Heart left ventricle (tissue), 13 donors: ENCODE results near the gene FA2H.

ENCODE experiments used
- POLR2A ChIP-seq, 2 donors: fragments of 450-650 bp; IDR thresholded peaks; one replicate each; pipeline ENCODE4 v1.6.1; 2017; ENCODE audit warnings: antibody characterized with exemption in 2 of 2, mild to moderate bottlenecking in 2 of 2, moderate library complexity in 2 of 2
- TF ChIP-seq, protein P1 (sequence below), 12 donors: fragments of 200-600 bp; sonication (generic) in 4 of 12; IDR thresholded peaks; one replicate each; pipeline versions ENCODE4 v1.5.0 to v1.8.0; 2018 to 2022; ENCODE audit warnings: antibody characterized with exemption in 12 of 12, mild to moderate bottlenecking in 5 of 12
- donor health status: ischemic (EF 13 %, LVEDD 7.1; RV severe dilation, severe dysfunction).
- donor health status: DM: no; HTN: yes; CAD: no.
- donor health status: DM: no; HTN: no; CAD: no.
- donor health status: ischemic (EF 25% LVEDD 6.9; RV normal size, moderate dysfunction).
- donor health status: ischemic (EF 25% LVEDD 5.7; RV mildly dilated, moderate dysfunction).
- donor health status: ischemic (EF 35%, LVEDD 5.7; RV mildly dilated, moderate dysfunction).
- donor health status: nonischemic (EF 11% LVEDD 7.7; RV severe dilation, severe dysfunction).
- donor health status: DM: yes; HTN: yes; CAD: no.
- donor health status: PGD.
- donor health status: ischemic (EF 29% LVEDD 5.4; RV normal size, mild dysfunction).
- donor health status: nonischemic (EF 23%, LVEDD 6.1; RV moderate dilation, normal function).

DNA sequence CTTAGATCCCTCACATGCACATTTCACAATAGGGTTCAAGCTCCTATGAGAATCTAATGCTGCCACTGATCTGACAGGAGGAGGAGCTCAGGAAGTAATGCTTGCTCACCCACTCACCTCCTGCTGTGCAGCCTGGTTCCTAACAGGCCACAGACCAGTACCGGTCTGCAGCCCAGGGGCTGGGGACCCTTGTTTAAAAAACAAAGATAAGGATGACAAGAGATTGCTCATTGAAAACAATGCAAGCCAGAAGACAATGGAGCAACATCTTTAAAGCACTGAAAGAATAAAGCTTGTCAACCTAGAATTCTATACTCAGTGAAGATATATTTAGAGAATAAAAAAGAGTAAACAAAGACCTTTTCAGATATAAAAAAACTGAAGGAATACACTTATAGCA lies 22.8 kb upstream of the FA2H start:
- TF ChIP-seq, protein P1, sequence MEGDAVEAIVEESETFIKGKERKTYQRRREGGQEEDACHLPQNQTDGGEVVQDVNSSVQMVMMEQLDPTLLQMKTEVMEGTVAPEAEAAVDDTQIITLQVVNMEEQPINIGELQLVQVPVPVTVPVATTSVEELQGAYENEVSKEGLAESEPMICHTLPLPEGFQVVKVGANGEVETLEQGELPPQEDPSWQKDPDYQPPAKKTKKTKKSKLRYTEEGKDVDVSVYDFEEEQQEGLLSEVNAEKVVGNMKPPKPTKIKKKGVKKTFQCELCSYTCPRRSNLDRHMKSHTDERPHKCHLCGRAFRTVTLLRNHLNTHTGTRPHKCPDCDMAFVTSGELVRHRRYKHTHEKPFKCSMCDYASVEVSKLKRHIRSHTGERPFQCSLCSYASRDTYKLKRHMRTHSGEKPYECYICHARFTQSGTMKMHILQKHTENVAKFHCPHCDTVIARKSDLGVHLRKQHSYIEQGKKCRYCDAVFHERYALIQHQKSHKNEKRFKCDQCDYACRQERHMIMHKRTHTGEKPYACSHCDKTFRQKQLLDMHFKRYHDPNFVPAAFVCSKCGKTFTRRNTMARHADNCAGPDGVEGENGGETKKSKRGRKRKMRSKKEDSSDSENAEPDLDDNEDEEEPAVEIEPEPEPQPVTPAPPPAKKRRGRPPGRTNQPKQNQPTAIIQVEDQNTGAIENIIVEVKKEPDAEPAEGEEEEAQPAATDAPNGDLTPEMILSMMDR (IDR thresholded peaks at IDR 0.05) = no peak
- no peak for TF ChIP-seq POLR2A (IDR thresholded peaks at IDR 0.05)
